ENCODE data around the gene CCDC12. TPM values are rescaled to one million over a fixed set of nuclear protein-coding genes. Genes with fewer than 3 reads are reported as not detected.

CCDC12 gene
- total RNA-seq, 1 donor from 2014 or later, result 37.4 TPM

DNA sequence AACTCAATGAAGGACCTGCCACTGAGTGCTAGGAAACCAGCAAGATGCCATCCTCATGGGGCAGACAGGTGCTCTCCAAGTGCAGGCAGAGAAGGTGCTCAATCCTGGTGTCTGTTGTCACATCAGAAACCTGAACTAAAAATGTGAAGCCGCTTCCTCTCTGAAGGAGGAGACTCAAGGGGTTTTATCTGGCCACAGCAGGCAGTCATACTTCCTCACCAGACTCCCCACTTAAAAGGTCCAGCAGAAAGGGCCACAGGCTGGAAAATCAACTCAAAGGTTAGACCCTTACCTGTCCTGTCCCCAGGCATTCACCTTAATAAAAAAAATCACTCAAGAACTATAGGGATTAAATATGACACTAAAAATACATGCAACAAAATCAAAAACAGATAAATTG is 4.8 kb downstream of the CCDC12 start:
- Mint-ChIP-seq H3K4me1 (ENCODE audit: unreplicated experiment) (peaks cover 54% of the 10 kb centered on the region), H3K27me3 (ENCODE audit: unreplicated experiment) (no peaks in the 10 kb centered on the region), H3K36me3 (ENCODE audit: unreplicated experiment) (peaks cover 5% of the 10 kb centered on the region), H3K9me3 (ENCODE audit: unreplicated experiment) (no peaks in the 10 kb centered on the region), H3K4me3 (ENCODE audit: unreplicated experiment) (no peak overlapping the region), H3K27ac (ENCODE audit: unreplicated experiment) (no peak overlapping the region)
- DNase-seq (ENCODE audit: extremely low spot score, unreplicated experiment), result no peak
- TF ChIP-seq, protein P1, sequence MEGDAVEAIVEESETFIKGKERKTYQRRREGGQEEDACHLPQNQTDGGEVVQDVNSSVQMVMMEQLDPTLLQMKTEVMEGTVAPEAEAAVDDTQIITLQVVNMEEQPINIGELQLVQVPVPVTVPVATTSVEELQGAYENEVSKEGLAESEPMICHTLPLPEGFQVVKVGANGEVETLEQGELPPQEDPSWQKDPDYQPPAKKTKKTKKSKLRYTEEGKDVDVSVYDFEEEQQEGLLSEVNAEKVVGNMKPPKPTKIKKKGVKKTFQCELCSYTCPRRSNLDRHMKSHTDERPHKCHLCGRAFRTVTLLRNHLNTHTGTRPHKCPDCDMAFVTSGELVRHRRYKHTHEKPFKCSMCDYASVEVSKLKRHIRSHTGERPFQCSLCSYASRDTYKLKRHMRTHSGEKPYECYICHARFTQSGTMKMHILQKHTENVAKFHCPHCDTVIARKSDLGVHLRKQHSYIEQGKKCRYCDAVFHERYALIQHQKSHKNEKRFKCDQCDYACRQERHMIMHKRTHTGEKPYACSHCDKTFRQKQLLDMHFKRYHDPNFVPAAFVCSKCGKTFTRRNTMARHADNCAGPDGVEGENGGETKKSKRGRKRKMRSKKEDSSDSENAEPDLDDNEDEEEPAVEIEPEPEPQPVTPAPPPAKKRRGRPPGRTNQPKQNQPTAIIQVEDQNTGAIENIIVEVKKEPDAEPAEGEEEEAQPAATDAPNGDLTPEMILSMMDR (IDR thresholded peaks at IDR 0.05), result no peak

DNA sequence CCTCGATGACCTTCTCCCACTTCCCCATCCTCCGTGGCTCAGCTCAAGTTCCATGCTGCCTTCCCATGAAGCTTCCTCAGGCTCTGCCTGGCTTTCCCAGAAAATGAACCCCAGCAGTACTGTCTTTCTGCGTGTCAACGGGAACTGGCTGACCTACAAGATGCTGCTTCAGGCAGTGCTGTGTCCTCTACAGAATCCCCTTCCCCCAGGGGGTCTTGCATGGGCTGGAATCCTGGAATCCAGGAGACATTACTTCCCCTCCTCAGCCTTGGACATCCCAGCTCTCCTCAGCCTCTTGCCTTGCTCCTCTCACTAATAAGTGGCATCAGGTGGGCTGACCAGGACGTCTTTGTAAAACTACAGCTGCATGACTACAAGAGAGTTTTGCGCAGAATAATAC is 5.4 kb downstream of the CCDC12 start:
- TF ChIP-seq, protein P1 (IDR thresholded peaks at IDR 0.05), result no peak
- H3K36me3 Mint-ChIP-seq (ENCODE audit: unreplicated experiment), result peaks cover 5% of the 10 kb centered on the region
- H3K27ac Mint-ChIP-seq (ENCODE audit: unreplicated experiment), result peak overlapping the region; percentile 29
- peaks cover 52% of the 10 kb centered on the region for H3K4me1 Mint-ChIP-seq (ENCODE audit: unreplicated experiment)
- H3K4me3 Mint-ChIP-seq (ENCODE audit: unreplicated experiment), result no peak overlapping the region
- H3K9me3 Mint-ChIP-seq (ENCODE audit: unreplicated experiment), result no peaks in the 10 kb centered on the region
- no peaks in the 10 kb centered on the region for H3K27me3 Mint-ChIP-seq (ENCODE audit: unreplicated experiment)
- DNase-seq (ENCODE audit: extremely low spot score, unreplicated experiment), result no peak

DNA sequence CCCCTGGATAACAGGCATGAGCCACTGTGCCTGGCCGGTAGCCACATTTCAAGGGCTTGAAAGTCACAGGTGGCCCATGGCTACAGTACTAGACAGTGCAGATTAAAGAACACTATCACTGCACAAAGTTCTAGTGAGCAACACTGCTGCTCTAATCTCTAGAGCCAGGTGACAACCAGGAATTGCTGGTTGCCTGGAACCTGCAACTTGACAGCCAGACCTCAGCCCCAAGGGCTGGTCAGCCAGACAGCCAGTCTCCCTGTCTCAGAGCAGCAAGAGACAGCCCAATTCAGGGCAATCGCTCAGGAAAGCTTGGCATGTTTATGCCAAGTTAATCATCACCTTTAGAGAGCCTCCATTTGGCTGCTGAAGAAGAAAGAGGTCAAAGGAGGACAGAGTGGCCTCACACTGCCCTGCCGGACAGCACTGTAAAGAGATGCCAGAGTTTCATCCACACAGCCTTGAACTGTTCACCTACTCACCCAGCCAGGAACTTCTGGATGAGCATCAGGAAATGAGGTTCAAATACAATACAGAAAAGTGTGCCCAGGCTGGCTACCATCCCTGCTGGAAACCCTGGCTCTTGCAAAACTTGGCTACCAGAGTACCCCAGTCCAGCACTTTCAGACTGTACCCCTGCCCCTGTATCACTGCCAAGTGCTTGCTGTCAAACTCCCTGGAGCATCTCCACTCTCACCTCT is 6.0 kb downstream of the CCDC12 start:
- H3K4me1 Mint-ChIP-seq (ENCODE audit: unreplicated experiment), result peaks cover 55% of the 10 kb centered on the region
- no peak overlapping the region for H3K4me3 Mint-ChIP-seq (ENCODE audit: unreplicated experiment)
- TF ChIP-seq, protein P1 (IDR thresholded peaks at IDR 0.05), result no peak
- H3K36me3 Mint-ChIP-seq (ENCODE audit: unreplicated experiment), result peaks cover 5% of the 10 kb centered on the region
- H3K9me3 Mint-ChIP-seq (ENCODE audit: unreplicated experiment), result no peaks in the 10 kb centered on the region
- no peaks in the 10 kb centered on the region for H3K27me3 Mint-ChIP-seq (ENCODE audit: unreplicated experiment)
- H3K27ac Mint-ChIP-seq (ENCODE audit: unreplicated experiment), result peak overlapping the region; percentile 29
- DNase-seq (ENCODE audit: extremely low spot score, unreplicated experiment), result no peak

DNA sequence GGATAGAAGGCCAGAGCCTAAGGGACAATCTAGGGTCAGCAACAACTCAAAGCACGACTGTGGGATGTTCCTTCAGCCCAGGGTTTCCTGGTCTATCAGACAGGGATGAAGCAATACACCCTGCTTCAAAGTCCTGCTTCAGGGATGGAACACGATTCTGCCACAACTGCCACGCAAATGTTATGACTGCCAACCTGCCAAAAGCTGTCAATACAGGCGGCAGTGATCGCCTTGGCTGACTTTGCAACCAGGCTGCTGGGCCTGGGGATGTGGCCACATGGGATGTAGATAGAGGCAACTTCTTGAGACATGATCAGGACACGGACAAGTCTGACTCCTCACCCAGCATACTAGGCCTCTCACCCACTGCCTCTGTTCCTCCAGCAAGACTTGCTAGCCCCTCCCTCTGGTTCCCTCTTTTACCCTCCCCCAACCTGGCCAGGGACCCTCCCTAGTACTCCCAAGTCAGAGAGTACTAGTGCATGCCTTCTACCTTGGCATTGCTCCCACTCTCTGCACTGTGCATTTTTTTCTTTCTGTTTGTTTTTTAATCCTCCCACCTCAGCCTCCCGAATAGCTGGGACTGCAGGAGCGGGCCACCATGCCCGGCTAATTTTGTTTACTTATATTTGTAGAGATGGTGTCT is 7.6 kb downstream of the CCDC12 start:
- H3K36me3 Mint-ChIP-seq (ENCODE audit: unreplicated experiment), result no peaks in the 10 kb centered on the region
- TF ChIP-seq, protein P1 (IDR thresholded peaks at IDR 0.05), result no peak
- no peak overlapping the region for H3K4me3 Mint-ChIP-seq (ENCODE audit: unreplicated experiment)
- H3K27me3 Mint-ChIP-seq (ENCODE audit: unreplicated experiment), result no peaks in the 10 kb centered on the region
- peak overlapping the region; percentile 27 for H3K27ac Mint-ChIP-seq (ENCODE audit: unreplicated experiment)
- H3K4me1 Mint-ChIP-seq (ENCODE audit: unreplicated experiment), result peaks cover 47% of the 10 kb centered on the region
- no peak for DNase-seq (ENCODE audit: extremely low spot score, unreplicated experiment)
- no peaks in the 10 kb centered on the region for H3K9me3 Mint-ChIP-seq (ENCODE audit: unreplicated experiment)

DNA sequence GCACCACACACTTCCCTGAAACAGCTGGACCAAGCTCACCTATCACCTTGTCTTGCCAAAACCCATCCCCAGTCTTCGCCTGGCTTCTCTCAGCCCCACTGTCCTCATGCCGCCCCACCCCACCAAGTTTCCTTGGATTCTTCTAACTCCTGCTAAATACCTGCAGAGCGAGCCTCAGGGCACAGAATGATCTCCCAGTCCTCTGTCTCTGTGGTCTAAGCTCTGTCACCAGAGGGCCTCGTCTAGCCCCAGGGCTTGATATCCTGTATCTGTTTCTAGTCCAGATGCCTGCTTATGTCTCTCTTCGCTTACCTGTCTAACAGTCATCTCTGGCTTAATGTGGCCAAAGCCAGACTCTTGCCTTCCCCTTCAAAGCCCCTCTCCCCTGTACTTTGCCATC is 9.7 kb downstream of the CCDC12 start:
- Mint-ChIP-seq H3K27me3 (ENCODE audit: unreplicated experiment) (no peaks in the 10 kb centered on the region), H3K4me1 (ENCODE audit: unreplicated experiment) (peaks cover 41% of the 10 kb centered on the region), H3K9me3 (ENCODE audit: unreplicated experiment) (no peaks in the 10 kb centered on the region), H3K27ac (ENCODE audit: unreplicated experiment) (peak overlapping the region; percentile 62), H3K36me3 (ENCODE audit: unreplicated experiment) (peaks cover 2% of the 10 kb centered on the region), H3K4me3 (ENCODE audit: unreplicated experiment) (no peak overlapping the region)
- TF ChIP-seq, protein P1 (IDR thresholded peaks at IDR 0.05), result no peak
- DNase-seq (ENCODE audit: extremely low spot score, unreplicated experiment), result no peak

Data from osteocyte (in vitro differentiated cells).